Measurements from ENCODE around the gene OR9G4.

The OR9G4 gene

DNA sequence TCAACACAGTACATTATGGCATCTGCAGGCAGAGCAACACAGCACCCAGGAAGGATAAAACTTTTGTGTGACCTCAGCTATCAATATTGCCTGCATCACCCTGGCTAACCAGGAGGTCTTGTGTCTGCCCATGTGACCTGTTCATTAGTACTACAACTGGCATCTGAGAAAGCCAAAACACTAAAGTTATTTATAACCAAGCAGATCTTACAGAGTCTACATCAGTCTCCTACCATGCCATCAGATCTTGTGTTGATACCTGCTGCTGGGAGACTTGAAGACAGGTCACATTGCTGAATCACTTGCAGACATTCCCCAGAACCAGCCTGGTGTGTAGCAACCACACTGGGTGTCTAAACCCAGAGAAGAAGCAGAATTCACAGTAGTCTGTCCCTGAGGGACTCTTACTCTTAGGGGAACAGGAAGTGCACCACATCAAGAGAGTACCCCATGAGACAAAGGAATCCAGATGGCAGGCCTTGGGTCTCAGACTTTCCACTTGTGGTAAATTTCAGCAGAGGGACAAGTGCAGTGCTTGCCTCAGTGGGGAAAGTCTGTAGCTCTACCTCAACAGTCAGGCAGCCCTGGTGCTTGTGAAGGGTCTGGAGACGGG lies 42.6 kb downstream of the OR9G4 start:
- TF ChIP-seq CTCF (IDR thresholded peaks at IDR 0.05; ENCODE audit: low read depth, low read length, missing control alignments) = no peak
- H3K4me3 ChIP-seq (ENCODE audit: low read depth, low read length) = no peak overlapping the region
- in situ Hi-C loops (cut with HindIII; ENCODE audit: low sequenced_read_pairs) = no loop called here
- no peak for DNase-seq (ENCODE audit: low read depth)

- DNase-seq (ENCODE audit: low read depth) = no peak
- TF ChIP-seq CTCF (IDR thresholded peaks at IDR 0.05; ENCODE audit: low read depth, low read length, missing control alignments) = no peak
- H3K4me3 ChIP-seq (ENCODE audit: low read depth, low read length) = no peak overlapping the region
- in situ Hi-C loops (cut with HindIII; ENCODE audit: low sequenced_read_pairs) = no loop called here
Observed at GRCh38 chr11:56700914-56701485, 47.5 kb downstream of the OR9G4 start.

- no peak overlapping the region for H3K4me3 ChIP-seq (ENCODE audit: low read depth, low read length)
- TF ChIP-seq CTCF (IDR thresholded peaks at IDR 0.05; ENCODE audit: low read depth, low read length, missing control alignments) = no peak
- in situ Hi-C loops (cut with HindIII; ENCODE audit: low sequenced_read_pairs) = no loop called here
- no peak for DNase-seq (ENCODE audit: low read depth)
Observed at GRCh38 chr11:56700242-56700913, 48.1 kb downstream of the OR9G4 start.

GRCh38 chr11:56698795-56699194 lies 49.7 kb downstream of the OR9G4 start, which contains the start of gene OR9G1:
OR9G1 (plus strand) TSS chr11:56699095; CDS start chr11:56700388, 1,293 bp downstream.
- no peak for TF ChIP-seq CTCF (IDR thresholded peaks at IDR 0.05; ENCODE audit: low read depth, low read length, missing control alignments)
- in situ Hi-C loops (cut with HindIII; ENCODE audit: low sequenced_read_pairs) = no loop called here
- no peak for DNase-seq (ENCODE audit: low read depth)
- no peak within 1 kb of the TSS for H3K4me3 ChIP-seq (ENCODE audit: low read depth, low read length)

GRCh38 chr11:56693428-56693827 lies 55.1 kb downstream of the OR9G4 start:
- in situ Hi-C loops (cut with HindIII; ENCODE audit: low sequenced_read_pairs) = no loop called here
- no peak for TF ChIP-seq CTCF (IDR thresholded peaks at IDR 0.05; ENCODE audit: low read depth, low read length, missing control alignments)
- no peak for DNase-seq (ENCODE audit: low read depth)
- no peak overlapping the region for H3K4me3 ChIP-seq (ENCODE audit: low read depth, low read length)

Measured in astrocyte of the cerebellum (primary cell).